K562 treated with DMSO at 1 percent for 48 hours (cell line): ENCODE data around the gene SLC38A8. TPM values are rescaled to one million over a fixed set of nuclear protein-coding genes. Genes with fewer than 3 reads are reported as not detected.

Experiments used
- total RNA-seq: library from RNA; unstranded; fragments of 300-600 nt; gene quantifications from 2 replicates; pipeline ENCODE4 v1.2.3, GENCODE V29; 2022; ENCODE audit warnings: low replicate concordance; ENCODE audit errors: extremely low read depth

SLC38A8 gene
- total RNA-seq, result not detected in 2 replicates

DNA sequence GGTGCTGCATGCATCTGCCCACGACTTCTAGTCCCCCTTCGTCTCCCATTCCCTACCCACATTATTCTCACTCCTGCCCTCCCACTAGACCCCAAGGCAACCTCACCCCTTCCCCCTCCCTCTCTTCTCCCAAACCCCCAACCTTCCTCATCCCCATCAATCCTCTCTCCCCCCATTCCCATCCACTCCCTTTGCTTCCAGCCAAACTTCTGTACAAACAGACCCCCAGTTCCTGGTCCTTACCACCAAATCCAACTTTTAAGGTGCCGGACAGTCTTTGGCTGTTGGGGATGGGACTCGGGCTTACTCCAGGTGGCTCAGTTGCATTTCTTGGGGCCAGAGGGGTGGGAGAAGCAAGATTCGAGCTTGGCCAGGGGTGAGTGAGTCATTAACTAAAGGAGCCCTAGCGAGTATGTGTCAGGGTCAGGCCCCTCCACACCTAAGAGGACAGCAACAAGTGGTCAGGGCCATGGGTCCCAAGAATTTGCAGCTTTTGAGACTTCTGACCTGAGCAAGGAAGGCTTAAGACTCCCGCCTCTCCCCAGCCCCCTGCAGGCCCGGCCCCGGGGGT lies at the start of gene SLC38A8:
Gene SLC38A8 (minus strand): TSS at position 488 of the 571 bp plus-strand sequence. CDS start 638 bp downstream, outside the sequence.

DNA sequence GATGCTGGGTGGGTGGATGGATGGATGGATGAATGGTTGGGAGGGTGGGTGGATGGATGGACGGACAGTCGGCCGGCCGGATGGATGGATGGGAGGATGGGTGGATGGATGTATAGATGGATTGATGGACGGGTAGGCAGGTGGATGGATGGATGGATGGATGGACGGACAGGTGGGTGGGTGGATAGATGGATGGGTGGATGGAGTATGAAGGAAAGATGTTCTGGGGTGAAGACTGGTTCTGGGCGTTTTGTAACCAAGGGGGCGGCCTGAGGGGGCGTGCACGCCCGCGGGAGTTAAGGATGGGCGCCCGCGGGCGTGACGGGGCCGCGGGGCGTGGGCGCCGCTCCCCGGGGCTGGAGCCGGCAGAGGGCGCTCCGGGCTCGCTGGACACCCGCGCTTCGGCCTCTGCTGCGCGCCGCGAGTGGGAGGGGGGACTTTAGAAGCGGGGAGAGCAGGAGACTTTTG lies 74.7 kb downstream of the SLC38A8 start, which contains the start of gene NECAB2:
Gene NECAB2 (plus strand): TSS at position 407 of the 468 bp plus-strand sequence. CDS start 405 bp downstream, outside the sequence.

Other genes starting within 250 kb of the SLC38A8 start
- not detected in 2 replicates for gene HSBP1, start 234.8 kb downstream of the SLC38A8 start, total RNA-seq
- gene MLYCD, start 143.7 kb downstream of the SLC38A8 start, total RNA-seq, result not detected in 2 replicates
- gene OSGIN1, start 89.6 kb downstream of the SLC38A8 start, total RNA-seq, result not detected in 2 replicates
- not detected in 2 replicates for gene NECAB2, start 74.6 kb downstream of the SLC38A8 start, total RNA-seq
- not detected in 2 replicates for gene MBTPS1, start 74.1 kb upstream of the SLC38A8 start, total RNA-seq
- gene HSDL1, start 102.4 kb upstream of the SLC38A8 start, total RNA-seq, result not detected in 2 replicates
- not detected in 2 replicates for gene DNAAF1, start 102.5 kb upstream of the SLC38A8 start, total RNA-seq
- not detected in 2 replicates for gene TAF1C, start 144.3 kb upstream of the SLC38A8 start, total RNA-seq
- gene ADAD2, start 148.4 kb upstream of the SLC38A8 start, total RNA-seq, result not detected in 2 replicates
- gene KCNG4, start 197.2 kb upstream of the SLC38A8 start, total RNA-seq, result not detected in 2 replicates